GM19099 (cell line): ENCODE results near the gene GRK3.

Source experiments
- POLR2A ChIP-seq: IDR thresholded peaks from 3 replicates; pipeline ENCODE4 v1.6.1; 2011; ENCODE audit warnings: low read depth; ENCODE audit not compliant: insufficient read length; ENCODE audit errors: extremely low read depth

GRK3 gene

GRCh38 chr22:25637672-25638071, 73.2 kb downstream of the GRK3 start:
- TF ChIP-seq POLR2A: no peak

GRCh38 chr22:25638638-25639037, 74.2 kb downstream of the GRK3 start:
- no peak for TF ChIP-seq POLR2A

DNA sequence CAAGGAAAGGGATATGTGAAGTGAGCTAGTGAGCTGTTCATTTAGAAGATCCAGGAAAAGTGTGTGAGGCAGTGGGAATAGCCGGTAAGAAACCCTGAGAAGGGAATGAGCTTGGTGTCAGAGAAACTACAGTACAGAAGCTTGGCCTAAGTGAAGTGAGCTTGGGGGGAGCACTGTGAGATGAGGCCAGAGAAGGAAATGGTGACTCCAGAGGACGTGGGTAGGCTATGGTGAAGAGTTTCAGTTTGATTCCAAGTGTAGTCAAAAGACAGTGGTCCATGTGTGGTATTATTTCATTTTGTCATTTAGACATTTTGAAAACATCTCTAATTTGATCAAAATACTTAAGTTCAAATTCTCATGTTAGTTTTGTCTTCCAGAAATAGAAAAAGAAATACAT, 77.2 kb downstream of the GRK3 start:
- TF ChIP-seq POLR2A: no peak

DNA sequence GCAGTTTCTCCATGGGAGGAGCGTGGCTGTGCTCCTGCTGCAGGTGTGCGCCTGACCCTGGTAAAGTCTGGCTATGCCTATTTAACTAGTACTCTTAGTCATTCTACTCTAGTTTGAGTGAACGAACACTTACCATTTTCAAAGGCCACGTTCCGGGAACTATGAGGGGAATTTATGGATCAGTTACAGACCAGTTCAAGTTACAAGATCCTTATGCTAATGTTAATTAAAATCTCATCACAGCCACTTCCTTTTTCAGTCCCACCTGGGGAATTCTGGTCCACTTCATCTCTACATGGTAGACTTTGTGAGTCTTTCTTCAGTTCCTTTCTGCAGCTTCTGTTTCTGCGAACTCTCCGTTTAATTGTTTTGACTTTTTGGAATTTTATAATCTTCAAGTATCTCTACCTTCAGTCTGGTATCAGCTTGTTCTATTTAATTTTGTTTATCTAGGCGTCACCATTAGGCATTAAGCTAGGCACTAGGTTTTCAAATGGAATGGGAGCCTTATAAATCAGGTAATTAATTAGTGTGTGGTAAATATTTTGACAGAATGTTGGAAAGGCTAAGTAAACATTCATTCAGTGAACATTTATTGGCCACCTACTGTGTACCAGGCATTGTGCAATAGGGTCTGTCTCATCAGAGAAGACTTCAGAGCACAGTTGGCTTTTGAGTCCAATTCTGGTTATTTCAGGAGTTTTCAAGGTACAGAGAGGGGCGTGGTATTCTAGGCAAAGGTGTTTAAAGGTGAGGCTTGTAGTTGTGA, 78.9 kb downstream of the GRK3 start:
- no peak for TF ChIP-seq POLR2A

DNA sequence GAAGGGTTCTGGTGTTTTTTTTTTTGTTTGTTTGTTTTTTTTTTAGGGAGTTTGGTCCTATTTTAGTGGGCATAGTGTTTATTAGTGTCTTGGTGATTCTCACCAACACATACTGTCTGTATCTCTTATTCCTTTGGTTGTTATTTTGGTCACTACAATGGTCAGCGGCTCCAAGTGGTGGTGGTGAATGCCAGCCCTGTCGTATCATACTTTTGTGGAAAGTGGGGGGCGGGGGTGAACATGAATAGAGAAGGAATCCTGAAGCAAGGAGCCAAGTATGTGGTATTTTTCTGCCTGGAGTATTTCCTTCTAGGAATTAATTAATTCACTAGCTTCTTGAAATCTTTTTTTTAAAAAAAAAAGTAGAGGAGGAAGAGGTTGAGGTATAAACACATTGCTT, 79.6 kb downstream of the GRK3 start:
- TF ChIP-seq POLR2A: no peak

GRCh38 chr22:25645266-25645665, 80.8 kb downstream of the GRK3 start:
- TF ChIP-seq POLR2A: no peak

DNA sequence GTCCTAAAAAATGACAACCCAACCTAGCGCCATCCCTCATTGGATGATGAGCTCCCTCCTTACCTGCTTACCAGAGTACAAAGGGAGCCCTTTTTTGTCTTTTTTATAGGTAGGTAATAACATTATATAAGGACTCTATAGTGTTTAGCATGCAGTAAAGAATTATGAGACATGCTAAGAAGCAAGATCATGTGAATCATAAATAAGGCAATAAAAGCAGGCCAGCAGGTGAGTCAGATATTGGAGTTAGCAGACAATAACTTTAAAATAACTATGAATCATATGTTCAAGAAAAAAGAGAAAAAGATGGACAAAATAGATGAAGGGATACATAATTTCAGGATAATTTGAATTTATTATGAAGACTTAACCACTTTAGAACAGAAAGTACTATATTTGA, 81.5 kb downstream of the GRK3 start:
- TF ChIP-seq POLR2A: no peak

- TF ChIP-seq POLR2A: no peak
Measured at GRCh38 chr22:25650833-25651232, 86.4 kb downstream of the GRK3 start.

DNA sequence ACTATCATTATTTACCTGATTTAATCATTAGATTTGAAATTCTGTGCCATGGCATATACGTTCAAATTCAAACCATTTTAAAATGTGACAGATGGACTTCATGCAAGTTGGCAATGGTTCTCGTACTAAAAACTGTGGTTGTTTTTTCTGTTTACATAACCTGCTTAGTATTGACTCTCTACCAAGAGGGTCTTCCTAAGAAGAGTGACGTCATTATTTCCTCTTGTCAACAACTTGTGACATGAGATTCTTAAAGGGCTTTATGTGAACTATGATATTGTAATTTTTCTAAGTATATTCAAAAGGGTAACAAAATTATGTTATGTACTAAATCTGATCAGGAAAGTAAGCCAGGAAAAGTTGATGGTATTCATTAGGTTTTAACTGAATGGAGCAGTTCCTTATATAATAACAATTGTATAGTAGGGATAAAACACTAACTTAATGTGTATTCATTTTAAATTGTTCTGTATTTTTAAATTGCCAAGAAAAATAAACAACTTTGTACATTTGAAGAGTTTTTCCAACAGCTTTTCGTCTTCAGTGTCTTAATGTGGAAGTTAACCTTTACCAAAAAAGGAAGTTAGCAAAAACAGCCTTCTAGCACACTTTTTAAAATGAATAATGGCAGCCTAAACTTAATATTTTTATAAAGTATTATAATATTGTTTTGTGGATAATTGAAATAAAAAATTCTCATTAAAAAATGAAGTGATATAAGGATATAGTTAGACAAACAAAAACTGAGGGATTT, 87.0 kb downstream of the GRK3 start:
- no peak for TF ChIP-seq POLR2A

- no peak for TF ChIP-seq POLR2A
Measured at GRCh38 chr22:25654676-25655075, 90.2 kb downstream of the GRK3 start.

GRCh38 chr22:25655371-25655935, 91.0 kb downstream of the GRK3 start:
- no peak for TF ChIP-seq POLR2A

GRCh38 chr22:25656724-25657123, 92.2 kb downstream of the GRK3 start:
- TF ChIP-seq POLR2A: no peak

- no peak for TF ChIP-seq POLR2A
Measured at GRCh38 chr22:25658633-25659032, 94.2 kb downstream of the GRK3 start.

- TF ChIP-seq POLR2A: no peak
Measured at GRCh38 chr22:25659413-25659812, 94.9 kb downstream of the GRK3 start.

- no peak for TF ChIP-seq POLR2A
Measured at GRCh38 chr22:25660336-25660735, 95.9 kb downstream of the GRK3 start.

- no peak for TF ChIP-seq POLR2A
Measured at GRCh38 chr22:25661073-25661472, 96.6 kb downstream of the GRK3 start.
